HepG2 (cell line): ENCODE results near the gene PPOX. TPM values are rescaled to one million over a fixed set of nuclear protein-coding genes. Genes with fewer than 3 reads are reported as not detected.

Source experiments
- FIP1L1 ChIP-seq: fragments of 200-400 bp; formaldehyde crosslinking; IDR thresholded peaks from 2 replicates; pipeline ENCODE4 v1.6.1; 2018; ENCODE audit warnings: low read depth, mild to moderate bottlenecking, low read length, moderate library complexity, borderline replicate concordance; ENCODE audit not compliant: insufficient read depth
- NCOA1 ChIP-seq: sonication (generic); formaldehyde crosslinking; IDR thresholded peaks from 2 replicates; pipeline ENCODE4 v1.9.0; 2021; ENCODE audit warnings: missing genetic modification reagents
- NFAT5 ChIP-seq: sonication (generic); formaldehyde crosslinking; IDR thresholded peaks from 2 replicates; pipeline ENCODE4 v1.4.0; 2020; ENCODE audit warnings: missing genetic modification reagents
- PTBP1 ChIP-seq: fragments of 200-400 bp; formaldehyde crosslinking; IDR thresholded peaks from 2 replicates; pipeline ENCODE4 v1.6.1; 2018; ENCODE audit warnings: low read length, low read depth; ENCODE audit not compliant: poor library complexity, severe bottlenecking
- RBM39 ChIP-seq: fragments of 200-400 bp; formaldehyde crosslinking; IDR thresholded peaks from one replicate; pipeline ENCODE4 v1.6.1; 2018; ENCODE audit warnings: antibody characterized with exemption, mild to moderate bottlenecking, low read depth, low read length; ENCODE audit not compliant: poor library complexity, severe bottlenecking
- THAP9 ChIP-seq: sonication (generic); formaldehyde crosslinking; IDR thresholded peaks from 2 replicates; pipeline ENCODE4; 2020; ENCODE audit warnings: missing genetic modification reagents, mild to moderate bottlenecking, borderline replicate concordance
- ZBTB20 ChIP-seq: sonication (generic); formaldehyde crosslinking; IDR thresholded peaks from 2 replicates; pipeline ENCODE4 v1.8.1; 2023; ENCODE audit warnings: missing genetic modification reagents, low read depth, mild to moderate bottlenecking, borderline replicate concordance
- ZBTB25 ChIP-seq: IDR thresholded peaks from 2 replicates; pipeline ENCODE4 v1.6.1; 2018; ENCODE audit warnings: missing genetic modification reagents
- ZFP36L1 ChIP-seq: sonication (generic); formaldehyde crosslinking; IDR thresholded peaks from 2 replicates; pipeline ENCODE4 v1.8.0; 2022; ENCODE audit warnings: mild to moderate bottlenecking, missing genetic modification reagents, moderate library complexity
- ZNF121 ChIP-seq: sonication (generic); formaldehyde crosslinking; IDR thresholded peaks from 2 replicates; pipeline ENCODE4 v1.5.0; 2020; ENCODE audit warnings: mild to moderate bottlenecking, missing genetic modification reagents
- ZNF234 ChIP-seq: sonication (generic); formaldehyde crosslinking; conservative IDR thresholded peaks from 2 replicates; pipeline ENCODE4 v1.5.1; 2020; ENCODE audit warnings: mild to moderate bottlenecking, missing genetic modification reagents
- ZNF251 ChIP-seq: sonication (generic); formaldehyde crosslinking; IDR thresholded peaks from 2 replicates; pipeline ENCODE4 v1.9.0; 2021; ENCODE audit warnings: mild to moderate bottlenecking, missing genetic modification reagents
- ZNF431 ChIP-seq: sonication (generic); formaldehyde crosslinking; IDR thresholded peaks from 2 replicates; pipeline ENCODE4 v1.9.0; 2022; ENCODE audit warnings: missing genetic modification reagents, low read depth, mild to moderate bottlenecking, borderline replicate concordance
- ZNF484 ChIP-seq: sonication (generic); formaldehyde crosslinking; IDR thresholded peaks from 2 replicates; pipeline ENCODE4 v1.5.1; 2020; ENCODE audit warnings: mild to moderate bottlenecking, low read depth, missing genetic modification reagents, borderline replicate concordance
- ZZZ3 ChIP-seq: sonication (generic); formaldehyde crosslinking; IDR thresholded peaks from 2 replicates; pipeline ENCODE4 v1.4.0; 2020; ENCODE audit warnings: missing genetic modification reagents, mild to moderate bottlenecking, borderline replicate concordance
- polyA plus RNA-seq, 8 experiments: library from polyadenylated mRNA; depleted of rRNA in 3 of 8; stranded (reverse) in 7 of 8; unstranded in 1 of 8; fragments of >200 nt; fragmentation: Illumina TruSeq in 4 of 8; extraction: Trizol in 4 of 8; gene quantifications; 2 replicates each; pipeline versions ENCODE4 v1.2.1 to v1.2.3, GENCODE V29; 2011 to 2016; ENCODE audit warnings: low read depth in 4 of 8, missing spikeins in 1 of 8, mixed read lengths in 1 of 8; ENCODE audit not compliant: insufficient read depth in 1 of 8
- total RNA-seq, 5 experiments: library from RNA; depleted of rRNA; stranded (reverse); fragments of >200 nt; fragmentation: Illumina TruSeq; extraction: Trizol; gene quantifications; 2 replicates each; pipeline ENCODE4 v1.2.3, GENCODE V29; 2016; ENCODE audit warnings: low read depth in 1 of 5
- TF ChIP-seq, protein P1 (sequence below): sonication (generic); formaldehyde crosslinking; IDR thresholded peaks from 2 replicates; pipeline ENCODE4 v1.5.0; 2020; ENCODE audit warnings: missing genetic modification reagents

The PPOX gene
- total and polyA plus RNA-seq, 2 of the 13 experiments (the other 11 are each of a cell fraction or from before 2014, with no cell fraction given): 15.5 to 27.7 TPM

GRCh38 chr1:161165742-161166668 is at the start of gene PPOX (continued):
- peak; percentile 64 for TF ChIP-seq ZFP36L1 (CRISPR knock-in tag)
- 0 out of 2 replicates have a peak, but pooled peaks have one; percentile 73 for TF ChIP-seq ZBTB25 (CRISPR knock-in tag)
- TF ChIP-seq ZZZ3 (CRISPR knock-in tag): no peak
- TF ChIP-seq THAP9: 0 out of 2 replicates have a peak, but pooled peaks have one; percentile 39
- no peak for TF ChIP-seq ZNF431
- TF ChIP-seq ZNF121: no peak
- no peak for TF ChIP-seq NFAT5
- no peak for TF ChIP-seq FIP1L1
- no peak for TF ChIP-seq ZNF234 (CRISPR knock-in tag)
- TF ChIP-seq PTBP1: peak; percentile 8
- no peak for TF ChIP-seq ZNF484 (CRISPR knock-in tag)
- no peak for TF ChIP-seq ZNF251 (CRISPR knock-in tag)
- no peak; the same call in 1 of the 2 replicates for TF ChIP-seq ZBTB20 (CRISPR knock-in tag)
- TF ChIP-seq, protein P1, sequence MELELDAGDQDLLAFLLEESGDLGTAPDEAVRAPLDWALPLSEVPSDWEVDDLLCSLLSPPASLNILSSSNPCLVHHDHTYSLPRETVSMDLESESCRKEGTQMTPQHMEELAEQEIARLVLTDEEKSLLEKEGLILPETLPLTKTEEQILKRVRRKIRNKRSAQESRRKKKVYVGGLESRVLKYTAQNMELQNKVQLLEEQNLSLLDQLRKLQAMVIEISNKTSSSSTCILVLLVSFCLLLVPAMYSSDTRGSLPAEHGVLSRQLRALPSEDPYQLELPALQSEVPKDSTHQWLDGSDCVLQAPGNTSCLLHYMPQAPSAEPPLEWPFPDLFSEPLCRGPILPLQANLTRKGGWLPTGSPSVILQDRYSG (CRISPR knock-in tag): no peak
- TF ChIP-seq NCOA1 (CRISPR knock-in tag): no peak
- no peak for TF ChIP-seq RBM39
